DMS153 (cell line): ENCODE results near the gene MTUS2.
A peak's percentile ranks its signal among the peaks of the same experiment; 100 is the strongest.

Source experiments
- DNase-seq: peaks from one replicate; lab custom pipeline; 2025; lab: John Stamatoyannopoulos, UW

The MTUS2 gene

GRCh38 chr13:29397265-29397664, 577.1 kb downstream of the MTUS2 start:
- no peak for DNase-seq

GRCh38 chr13:29402166-29402636, 582.1 kb downstream of the MTUS2 start:
- peak; percentile 30 for DNase-seq

DNA sequence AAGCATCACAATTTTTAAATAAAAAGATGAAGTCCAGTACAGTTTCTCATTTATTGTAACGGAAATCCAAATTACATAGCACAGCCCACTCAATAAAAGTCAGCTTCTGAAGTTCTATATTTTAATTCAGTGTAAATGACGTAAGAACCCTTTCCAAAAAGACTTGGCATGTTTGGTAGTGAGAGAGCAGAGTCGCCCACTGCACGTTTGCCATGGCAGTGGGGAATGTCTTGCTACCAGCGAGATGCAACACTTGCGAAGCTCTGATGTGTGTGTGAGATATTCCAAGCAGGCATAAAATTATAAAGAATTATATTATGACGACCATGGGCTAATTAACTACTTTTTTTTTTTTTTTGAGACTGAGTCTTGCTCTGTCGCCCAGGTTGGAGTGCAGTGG, 585.3 kb downstream of the MTUS2 start:
- no peak for DNase-seq

GRCh38 chr13:29411481-29411880, 591.3 kb downstream of the MTUS2 start:
- DNase-seq, result no peak

- DNase-seq, result no peak
These were observed 597.9 kb downstream of the MTUS2 start for GRCh38 chr13:29418026-29418425.

DNA sequence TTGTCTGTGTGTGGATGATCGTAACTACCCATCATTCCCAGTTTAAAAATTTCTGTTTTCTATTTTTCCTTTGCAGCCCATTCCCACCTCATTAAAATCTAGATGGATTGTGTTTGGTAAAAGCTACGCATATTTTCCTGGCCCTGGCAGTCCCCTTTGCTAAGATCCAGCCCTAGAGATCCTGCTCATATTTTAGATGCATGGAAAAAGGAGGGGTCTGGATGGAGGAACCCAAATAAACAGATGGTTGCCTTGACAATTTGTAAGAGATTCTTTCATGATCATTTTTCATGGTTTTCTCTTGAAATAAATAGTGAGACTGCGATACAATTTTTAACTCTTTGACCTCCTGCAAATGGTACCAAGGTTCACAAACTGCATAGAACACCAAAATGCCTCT, 601.0 kb downstream of the MTUS2 start:
- no peak for DNase-seq

- no peak for DNase-seq
These were observed 601.9 kb downstream of the MTUS2 start for GRCh38 chr13:29422015-29422414.

DNA sequence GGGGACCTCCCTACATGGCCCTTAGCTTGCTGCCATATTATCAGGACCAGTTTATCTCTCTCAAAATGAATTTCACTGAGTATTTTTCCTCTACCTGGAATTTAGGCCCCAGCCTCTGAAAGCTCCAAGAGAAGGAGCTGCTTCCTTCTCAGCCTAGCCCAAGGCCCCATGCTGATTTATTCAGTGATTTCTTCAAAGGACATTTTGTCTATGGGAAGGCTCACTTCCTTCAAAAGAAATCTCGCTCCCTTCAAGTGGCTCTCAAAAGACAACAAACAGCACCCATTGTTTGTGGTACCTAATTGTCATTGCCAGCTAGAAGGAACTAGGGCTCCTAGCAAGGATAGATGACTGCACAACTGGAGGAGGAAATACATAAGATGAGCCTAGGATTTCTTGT, 602.9 kb downstream of the MTUS2 start:
- DNase-seq, result no peak

- no peak for DNase-seq
These were observed 607.8 kb downstream of the MTUS2 start for GRCh38 chr13:29427937-29428309.

- peak; percentile 12 for DNase-seq
These were observed 608.4 kb downstream of the MTUS2 start for GRCh38 chr13:29428310-29429181.

- DNase-seq, result no peak
These were observed 609.3 kb downstream of the MTUS2 start for GRCh38 chr13:29429286-29429900.

DNA sequence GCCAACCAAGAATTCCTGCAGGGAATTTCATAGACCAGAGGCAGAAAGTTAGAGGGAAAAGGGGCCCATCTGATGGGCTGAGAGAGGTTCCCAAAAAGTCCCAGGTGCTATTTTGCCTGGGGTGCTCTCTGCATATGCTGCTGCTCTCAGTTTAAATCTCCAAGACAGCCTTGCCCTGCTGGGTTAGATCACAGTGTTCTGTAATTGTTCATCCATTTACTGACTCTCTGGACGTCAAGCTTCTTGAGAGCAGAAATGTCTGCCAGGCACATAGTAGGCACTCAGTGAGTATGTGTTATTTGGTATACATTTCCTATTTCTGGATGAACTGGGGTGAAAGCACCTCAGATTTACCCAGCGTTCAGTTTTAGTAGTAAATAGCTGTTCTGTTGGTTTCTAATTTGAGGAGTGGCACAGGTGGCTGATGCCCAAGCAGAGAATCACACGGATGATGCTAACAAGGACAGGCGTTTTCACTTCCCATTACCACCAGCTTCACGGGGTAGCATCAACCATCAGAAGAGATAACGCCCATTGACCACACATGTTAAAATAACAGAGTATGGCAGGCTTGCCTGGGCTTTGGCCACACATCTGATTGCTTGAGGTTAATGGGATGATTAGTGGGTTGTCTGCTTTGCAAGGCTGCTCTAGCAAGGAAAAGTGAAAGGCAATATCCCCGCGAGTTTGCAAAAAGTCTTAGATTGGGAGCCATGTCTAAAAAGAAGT, 614.2 kb downstream of the MTUS2 start:
- no peak for DNase-seq

DNA sequence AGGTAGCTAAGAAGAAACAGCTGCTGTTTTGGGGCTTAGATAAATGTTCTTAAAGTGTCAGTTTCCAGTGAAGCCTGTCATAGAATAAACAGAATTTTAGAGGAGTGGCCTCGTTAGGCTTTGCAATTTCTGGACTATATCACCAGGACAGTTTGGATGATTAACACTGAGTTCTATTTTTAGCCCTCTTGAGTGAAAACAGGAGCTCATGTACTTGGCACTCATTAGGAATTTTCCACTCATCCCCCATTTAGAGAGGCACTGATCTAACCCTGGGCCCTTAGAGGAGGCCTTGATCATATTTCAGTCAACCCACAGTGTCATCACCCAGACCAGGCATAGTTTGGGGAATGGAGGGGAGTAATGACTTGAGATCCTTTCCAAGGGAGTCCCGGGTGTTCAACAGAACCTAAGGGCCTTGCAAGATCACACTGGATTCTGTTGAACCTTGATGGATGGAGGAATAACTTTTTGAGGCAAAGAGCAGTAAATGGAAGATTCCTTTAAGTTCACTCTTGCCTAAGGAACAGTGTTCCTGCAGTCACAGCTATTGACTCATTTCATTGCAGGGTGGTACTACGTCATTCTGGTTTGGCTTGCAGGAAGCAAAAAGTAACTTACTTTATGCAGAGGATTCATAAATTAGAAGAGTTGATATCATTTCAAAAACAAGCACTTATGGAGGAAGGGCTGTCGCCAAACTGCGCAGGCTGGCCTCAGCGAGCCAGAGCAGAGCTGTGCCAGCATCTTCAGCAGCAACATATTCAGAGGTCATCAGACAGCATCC, 615.2 kb downstream of the MTUS2 start:
- peak; percentile 11 for DNase-seq

DNA sequence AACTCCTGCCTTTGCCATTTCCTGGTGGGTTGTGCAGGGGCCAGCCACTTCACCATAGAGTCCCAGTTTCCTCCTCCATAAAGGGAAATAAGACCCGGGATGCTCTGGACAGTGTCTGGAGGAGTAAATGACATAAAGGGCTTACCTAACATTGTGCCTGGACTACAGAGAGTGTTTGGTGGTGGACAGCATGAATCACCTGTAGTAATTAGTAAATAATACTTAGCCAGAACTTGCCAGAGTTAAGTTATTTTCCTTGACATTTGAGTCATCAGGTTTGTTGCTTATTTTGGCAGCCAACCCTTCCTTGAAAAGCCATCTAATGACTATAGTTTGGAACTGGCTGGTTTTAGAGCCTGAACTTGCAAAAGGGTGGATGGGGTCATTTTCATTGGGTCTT, 616.2 kb downstream of the MTUS2 start:
- no peak for DNase-seq

- no peak for DNase-seq
These were observed 616.7 kb downstream of the MTUS2 start for GRCh38 chr13:29436721-29437280.

GRCh38 chr13:29438769-29439168, 618.6 kb downstream of the MTUS2 start:
- no peak for DNase-seq

DNA sequence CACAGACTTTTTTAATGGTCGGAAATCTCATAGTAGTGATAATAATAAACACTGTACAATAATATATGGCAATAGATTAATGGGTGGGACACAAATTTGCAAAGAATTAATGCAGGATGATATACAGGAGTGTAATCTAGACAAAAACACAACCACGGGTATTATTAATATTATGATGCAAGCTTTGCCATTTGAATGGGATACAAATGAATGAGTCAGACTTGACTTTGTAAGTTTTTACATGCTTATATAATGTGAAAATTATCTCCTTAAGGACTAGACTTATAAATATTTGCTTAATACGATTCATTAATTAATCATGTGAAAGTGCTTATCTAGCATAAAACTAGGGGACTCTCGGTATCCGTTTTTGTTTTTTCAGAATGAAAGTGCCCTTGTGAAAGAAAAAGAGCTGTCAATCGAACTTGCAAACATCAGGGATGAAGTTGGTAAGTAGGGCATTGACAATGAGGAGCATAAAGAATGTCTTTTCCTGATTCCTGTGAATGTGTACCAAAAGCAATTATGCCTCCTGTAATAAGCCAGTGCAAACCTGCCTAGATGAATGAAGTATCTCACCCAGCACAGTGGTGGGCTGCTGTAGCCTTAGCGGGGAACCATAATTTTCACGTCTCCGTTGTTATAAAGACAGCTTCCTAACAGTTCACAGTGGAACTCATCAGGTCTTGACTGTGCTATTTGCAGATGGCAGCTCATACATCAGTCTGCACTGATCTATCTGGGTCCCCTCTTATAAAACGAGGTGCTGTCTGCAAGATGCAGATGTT, 619.7 kb downstream of the MTUS2 start:
- DNase-seq, result no peak

DNA sequence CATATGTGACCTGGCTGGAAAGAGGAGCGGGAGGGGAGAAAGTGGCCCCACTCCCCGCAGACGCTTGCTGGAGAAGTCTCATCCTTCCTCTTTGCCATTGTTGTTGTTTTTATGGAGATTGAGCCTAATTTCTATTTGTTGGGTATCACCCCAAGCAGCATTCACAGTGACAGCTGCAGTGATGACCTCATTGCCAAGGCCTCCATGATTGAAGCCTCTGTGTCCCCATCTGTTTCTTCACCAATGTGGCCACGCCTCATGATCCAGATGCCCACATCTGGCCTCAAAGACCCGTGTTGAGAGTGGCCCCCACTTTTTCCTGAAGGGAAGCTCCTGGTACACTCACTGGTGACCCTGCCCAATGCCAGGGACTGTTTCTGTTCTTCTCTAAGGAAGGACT, 621.2 kb downstream of the MTUS2 start:
- no peak for DNase-seq

DNA sequence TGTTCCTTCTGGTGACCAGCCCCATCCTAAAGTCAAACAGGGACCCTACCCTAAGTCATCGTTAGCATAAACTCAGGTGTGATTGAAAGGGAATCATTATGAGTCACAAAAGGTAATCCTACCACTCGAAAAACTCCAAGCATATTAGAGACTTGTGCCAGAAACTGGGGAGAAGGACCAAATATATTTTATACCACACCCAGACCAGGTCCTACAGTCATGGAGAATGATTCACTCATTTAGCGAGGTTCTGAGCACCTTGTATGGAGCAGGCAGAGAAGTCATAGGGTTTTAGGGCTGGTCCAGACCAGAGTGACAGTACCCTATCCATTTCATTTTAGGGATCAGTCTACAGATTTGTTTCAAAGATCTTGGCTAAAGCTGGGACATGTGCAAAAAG, 625.9 kb downstream of the MTUS2 start:
- DNase-seq, result no peak

- DNase-seq, result no peak
These were observed 628.0 kb downstream of the MTUS2 start for GRCh38 chr13:29448174-29448573.

- DNase-seq, result no peak
These were observed 629.6 kb downstream of the MTUS2 start for GRCh38 chr13:29449726-29450125.
